GM08714 (cell line): ENCODE measurements around the gene DUSP9.

Experiments
- H3K4me3 ChIP-seq: fragments of 200-500 bp; sonication (Bioruptor generic); 2 replicates; pipeline ENCODE4 v1.5.1; 2014; ENCODE audit warnings: mild to moderate bottlenecking, low read length, inconsistent platforms
- ZNF274 ChIP-seq: IDR thresholded peaks from 2 replicates; pipeline ENCODE4 v1.6.1; 2012; ENCODE audit warnings: mild to moderate bottlenecking, low read depth, low read length

DUSP9 gene

DNA sequence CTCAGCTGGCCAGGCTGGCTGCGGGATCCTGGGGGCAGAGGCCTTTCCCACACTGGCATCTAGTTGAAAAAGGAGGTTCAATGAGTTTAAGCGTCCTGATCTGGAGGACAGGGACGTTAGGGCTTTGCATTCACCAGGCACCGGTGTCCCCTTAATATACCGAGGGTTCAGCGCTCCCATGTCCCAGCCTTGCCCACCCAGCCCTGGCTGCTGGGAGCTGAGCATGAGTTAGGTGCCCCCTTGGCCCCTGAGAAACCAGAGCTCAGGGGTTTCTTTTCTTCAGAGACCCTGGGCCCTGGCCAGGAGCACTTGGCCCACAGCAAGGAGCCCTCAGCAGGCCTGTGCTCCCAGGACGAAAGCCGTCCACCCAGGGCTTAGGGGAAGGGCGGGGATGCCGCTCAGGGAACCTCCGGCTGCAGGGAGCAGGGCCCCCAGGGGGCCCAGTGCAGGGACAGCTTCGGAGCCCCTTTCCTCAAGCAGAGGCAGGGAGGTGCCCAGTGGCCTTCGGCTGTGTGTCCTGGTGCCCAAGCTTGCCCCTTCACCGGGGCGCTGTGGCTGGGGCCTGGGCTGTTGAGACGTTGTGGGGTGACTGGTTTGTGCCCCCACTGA, 20.9 kb upstream of the DUSP9 start:
- TF ChIP-seq ZNF274, result no peak
- H3K4me3 ChIP-seq, result no peak overlapping the region

DNA sequence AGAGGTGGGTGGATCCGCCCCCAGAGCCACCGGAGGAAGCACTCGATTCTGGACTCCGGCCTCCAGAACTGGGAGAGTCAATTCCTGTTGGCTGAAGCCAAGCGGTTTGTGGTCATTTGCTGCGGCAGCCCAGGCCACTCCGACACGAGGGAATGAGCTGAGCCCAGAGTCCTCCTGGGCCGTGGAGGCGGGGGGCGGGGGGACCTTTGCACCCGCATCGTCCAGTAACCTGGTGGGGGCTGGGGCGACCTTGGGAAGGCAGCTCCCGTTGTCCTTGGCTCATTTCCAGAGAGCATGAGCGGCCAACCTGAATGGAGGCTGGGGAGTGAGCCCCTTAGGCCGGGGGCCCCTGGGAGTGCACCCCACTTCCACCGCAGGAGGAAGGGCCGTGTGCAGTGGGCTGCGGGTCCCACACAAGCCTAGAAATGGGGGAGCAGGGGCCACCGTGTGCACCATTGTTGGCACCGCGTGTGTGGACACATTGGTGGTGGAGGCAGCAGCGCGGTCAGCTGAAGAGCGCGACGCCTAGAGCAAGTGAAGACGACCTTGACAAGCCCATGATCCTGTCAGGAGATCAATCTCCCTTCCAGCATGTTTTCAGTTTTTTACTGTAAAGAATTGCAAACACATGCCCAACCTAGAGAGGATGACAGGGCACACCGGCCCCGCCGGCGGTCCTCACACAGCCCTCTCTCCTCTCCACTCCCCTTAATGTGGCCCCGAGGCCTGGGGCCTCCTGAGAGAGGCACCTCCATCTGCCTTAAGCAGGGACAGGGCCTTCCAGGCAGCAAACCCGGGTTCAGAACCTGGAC, 19.9 kb upstream of the DUSP9 start:
- TF ChIP-seq ZNF274, result no peak

DNA sequence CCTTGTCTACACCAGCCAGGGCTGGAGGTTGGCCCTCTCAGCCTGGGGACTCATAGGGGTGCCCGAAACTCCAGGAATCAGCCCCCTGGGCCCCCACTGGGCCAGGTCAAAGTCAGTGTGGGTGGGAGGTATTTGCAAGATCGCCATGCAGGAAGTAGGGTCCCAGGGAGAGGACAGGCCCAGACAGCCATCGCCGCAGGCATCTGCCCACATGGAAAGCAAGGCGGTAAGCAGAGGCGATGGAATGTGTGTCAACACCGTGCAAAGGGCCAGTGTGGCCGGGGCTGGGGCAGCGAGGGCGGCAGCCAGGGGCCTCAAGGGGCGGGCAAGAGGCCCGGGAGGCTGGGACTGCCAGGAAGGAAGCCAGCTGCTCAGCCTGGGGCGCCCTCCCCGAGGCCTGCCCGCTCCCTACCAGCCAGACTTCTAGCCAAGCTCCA, 19.3 kb upstream of the DUSP9 start:
- no peak overlapping the region for H3K4me3 ChIP-seq
- no peak for TF ChIP-seq ZNF274

More for the DNA sequence above, 19.9 kb upstream of the DUSP9 start:
- no peak overlapping the region for H3K4me3 ChIP-seq

DNA sequence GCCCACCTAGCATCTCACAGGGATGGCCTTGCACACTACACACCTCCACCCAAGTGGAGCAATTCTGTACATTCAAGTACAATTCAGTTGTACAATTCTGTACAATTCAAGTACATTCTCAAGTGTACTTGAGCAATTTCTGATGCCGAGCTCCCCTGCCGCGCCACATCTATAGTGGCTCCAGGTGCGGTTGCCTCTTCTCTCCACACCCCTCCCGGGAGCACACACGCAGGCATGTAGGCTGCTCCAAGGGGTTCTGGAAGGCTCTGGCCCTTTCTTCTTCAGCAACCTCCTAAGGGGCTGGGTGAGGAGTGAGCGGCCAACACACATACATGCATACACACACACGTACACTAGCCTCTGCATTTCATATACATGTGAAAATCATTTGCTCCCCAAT, 18.9 kb upstream of the DUSP9 start:
- no peak overlapping the region for H3K4me3 ChIP-seq
- no peak for TF ChIP-seq ZNF274

DNA sequence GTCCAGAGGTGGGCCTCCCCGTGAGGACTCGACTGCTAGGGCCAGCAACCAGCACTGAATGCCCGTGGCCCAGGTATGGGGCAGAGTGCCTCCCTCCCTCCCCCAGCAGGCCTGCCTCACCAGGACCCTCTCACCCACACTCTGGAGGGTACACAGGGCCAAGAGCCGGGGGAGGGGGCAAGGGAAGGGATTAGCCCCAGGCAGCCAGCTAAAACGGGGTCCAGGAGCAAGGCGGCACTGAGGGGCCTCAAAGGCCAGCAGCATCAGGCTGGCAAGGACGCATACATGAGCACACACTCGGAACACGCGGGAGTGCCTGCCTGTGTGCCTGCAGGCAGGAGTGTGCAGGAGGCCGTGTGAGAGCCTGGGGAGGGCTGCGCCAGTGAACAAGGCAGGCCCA, 18.3 kb upstream of the DUSP9 start:
- no peak overlapping the region for H3K4me3 ChIP-seq
- no peak for TF ChIP-seq ZNF274

DNA sequence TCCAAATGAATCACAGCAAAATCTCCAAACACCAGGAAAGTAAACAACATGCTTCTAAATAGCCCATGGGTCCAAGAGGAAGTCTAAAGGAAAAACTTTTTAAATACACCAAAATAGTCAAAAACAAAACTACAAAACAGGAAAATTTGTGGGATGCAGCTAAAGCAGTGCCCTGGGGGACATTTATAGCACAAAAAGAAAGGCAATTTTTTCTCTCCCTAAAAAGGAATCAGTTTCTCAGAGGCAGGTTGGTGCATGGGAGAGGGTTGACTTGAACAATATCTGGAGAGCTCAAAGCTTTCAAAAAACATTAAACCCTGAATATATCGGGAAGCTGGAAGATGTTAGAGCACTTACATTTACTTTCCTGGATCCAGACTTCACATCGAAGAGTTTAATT, 15.7 kb upstream of the DUSP9 start:
- no peak overlapping the region for H3K4me3 ChIP-seq
- no peak for TF ChIP-seq ZNF274

DNA sequence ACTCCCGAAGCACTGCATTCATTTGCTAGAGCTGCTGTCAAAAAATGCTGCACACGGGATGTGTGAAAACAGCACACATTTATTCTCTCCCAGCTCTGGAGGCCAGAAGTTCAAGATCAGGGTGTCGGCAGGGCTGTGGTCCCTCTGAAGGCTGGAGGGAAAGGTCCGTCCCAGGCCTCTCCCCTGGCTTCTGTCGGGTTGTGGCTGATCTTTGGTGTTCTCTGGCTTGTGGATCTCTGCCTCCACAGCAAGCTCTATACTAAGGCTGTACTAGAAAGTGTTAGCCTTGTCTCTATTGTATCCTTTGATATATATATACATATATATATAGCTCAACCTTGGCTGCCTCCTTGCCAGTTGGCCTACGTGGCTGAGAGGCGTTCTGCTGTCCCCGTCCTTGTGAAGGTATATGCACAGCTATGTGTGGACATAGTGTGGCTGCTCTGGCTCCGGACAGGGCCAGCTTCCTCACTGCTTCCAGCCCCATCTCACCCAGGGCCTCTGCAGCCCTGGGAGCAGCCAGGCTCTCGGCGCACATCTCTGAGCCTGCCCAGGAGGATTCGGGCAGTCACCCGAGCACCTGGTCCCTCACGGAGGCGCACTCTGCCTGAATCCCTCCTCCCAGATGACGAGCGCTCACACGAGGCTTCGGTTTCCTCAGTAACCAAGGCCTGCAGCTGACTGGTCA, 15.0 kb upstream of the DUSP9 start:
- no peak for TF ChIP-seq ZNF274
- H3K4me3 ChIP-seq, result no peak overlapping the region

DNA sequence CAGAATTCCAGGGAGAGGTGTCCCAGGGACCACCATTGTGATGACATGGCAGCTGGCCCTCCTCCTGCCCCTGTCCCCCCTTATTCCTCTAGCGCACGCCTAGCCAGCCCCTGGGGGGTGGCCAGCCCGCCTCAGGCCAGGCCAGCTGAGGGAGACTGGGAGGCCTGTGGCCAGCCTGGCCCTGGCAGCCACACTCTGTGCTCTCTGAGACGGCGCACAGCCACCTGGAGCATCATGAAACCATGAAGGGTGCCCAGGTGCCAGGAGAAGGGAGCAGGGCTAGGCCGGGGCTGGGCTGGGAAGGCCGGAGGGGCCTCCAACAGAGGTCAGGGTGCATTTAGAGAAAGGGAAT, 14.4 kb upstream of the DUSP9 start:
- no peak overlapping the region for H3K4me3 ChIP-seq

DNA sequence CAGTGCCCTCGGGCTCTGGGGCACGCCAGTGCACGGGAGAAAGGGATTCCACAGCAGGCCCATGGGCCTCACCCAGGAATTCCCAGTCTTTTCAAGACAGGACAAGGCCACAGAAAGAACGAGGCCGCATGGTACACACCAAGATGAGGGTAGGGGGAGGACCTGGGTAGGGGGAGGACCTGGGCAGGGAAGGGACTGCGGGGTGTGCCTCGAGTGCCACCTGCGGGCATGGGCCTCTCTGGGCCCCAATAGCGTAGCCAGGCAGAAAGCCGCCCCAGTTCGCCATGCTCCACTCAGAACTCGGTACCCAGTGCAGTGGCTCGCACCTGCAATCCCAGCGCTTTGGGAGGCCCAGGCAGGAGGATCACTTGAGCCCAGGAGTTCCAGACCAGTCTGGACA, 14.0 kb upstream of the DUSP9 start:
- TF ChIP-seq ZNF274, result no peak
- H3K4me3 ChIP-seq, result no peak overlapping the region

More for the DNA sequence above, 14.4 kb upstream of the DUSP9 start:
- no peak for TF ChIP-seq ZNF274

DNA sequence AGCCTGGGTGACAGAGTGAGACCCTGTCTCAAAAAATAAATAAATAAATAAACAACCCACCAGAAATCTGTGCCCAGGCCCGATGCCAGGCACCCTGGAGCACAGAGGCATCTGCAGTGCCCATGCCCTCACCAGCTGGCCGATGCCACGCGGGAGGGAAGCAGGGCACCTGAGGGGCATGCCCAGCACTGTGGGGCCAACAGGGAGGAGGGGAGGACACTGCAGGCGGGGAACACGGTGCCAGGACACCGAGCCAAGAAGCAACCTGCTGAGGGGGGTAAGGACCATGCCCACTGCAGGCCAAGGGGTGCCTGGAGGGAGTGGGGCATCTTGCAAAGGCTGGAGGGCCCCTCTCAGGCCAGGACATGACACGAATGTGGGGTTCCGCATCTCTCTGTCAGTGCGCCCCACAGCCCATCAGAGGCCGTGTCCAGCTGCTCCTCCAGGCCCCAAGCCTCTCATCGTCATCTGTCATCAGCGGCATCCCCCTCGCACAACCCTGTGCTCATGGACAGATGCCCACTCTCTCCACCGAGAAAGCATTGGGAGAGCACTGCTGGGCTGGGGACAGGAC, 13.3 kb upstream of the DUSP9 start:
- TF ChIP-seq ZNF274, result no peak
- H3K4me3 ChIP-seq, result no peak overlapping the region

DNA sequence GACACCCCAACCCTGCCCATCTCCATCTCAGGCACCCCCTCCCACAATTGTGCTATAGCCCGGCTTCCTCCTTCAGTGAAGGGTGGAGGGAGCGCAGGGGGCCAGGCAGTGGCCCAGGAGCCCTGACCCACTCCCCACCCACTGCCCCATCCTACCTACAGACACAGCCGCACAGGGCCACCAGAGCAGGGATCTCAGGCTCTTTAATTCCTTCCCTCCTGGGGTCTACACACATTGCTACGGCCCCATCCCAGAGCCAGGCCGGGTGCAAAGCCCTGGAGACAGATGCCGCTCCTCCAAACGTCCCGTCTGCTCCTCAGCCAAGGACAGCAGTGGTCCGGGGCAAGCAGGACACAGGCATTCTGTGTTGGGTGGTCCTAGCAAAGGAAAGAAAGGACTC, 12.8 kb upstream of the DUSP9 start:
- TF ChIP-seq ZNF274, result no peak
- H3K4me3 ChIP-seq, result no peak overlapping the region

DNA sequence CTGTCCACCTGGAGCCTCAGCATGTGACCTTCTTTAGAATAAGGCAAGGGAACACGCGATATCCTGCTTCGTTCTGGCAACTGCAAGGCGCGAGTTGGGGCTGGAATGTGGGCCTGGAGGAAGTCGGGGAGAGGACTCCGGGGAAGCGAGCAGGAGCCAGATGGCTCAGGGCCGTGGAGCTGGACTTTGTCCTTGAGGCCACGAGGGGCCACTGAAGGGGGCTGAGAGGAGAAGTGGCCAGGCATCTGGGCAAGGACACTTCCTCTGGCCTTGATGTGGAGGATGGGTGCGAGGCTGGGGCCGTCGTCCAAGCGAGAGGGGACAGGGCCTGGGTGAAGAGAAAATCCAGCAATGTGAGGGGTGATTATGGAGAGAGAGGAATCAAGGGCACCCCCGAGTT, 12.2 kb upstream of the DUSP9 start:
- TF ChIP-seq ZNF274, result no peak
- H3K4me3 ChIP-seq, result no peak overlapping the region

DNA sequence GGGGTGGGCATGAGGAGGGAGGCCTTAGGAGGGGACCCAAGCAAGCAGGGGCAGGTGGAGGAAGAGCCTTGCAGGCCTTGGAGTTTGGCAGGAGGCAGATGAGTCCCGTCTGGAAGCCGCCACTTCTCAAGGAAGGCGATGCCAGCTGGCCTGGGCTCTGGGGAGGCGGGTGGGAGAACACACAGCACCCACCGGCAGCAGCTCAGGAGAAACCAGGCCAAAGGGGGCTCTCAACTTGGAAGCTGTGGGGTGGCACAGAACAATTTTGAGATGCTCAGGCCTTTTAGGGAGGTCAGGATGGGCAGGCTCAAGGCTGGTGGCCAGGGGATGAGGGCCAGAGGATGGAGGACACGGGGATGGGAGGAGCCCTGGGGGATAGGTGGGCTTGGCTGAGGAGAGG, 11.6 kb upstream of the DUSP9 start:
- TF ChIP-seq ZNF274, result no peak
- H3K4me3 ChIP-seq, result no peak overlapping the region

DNA sequence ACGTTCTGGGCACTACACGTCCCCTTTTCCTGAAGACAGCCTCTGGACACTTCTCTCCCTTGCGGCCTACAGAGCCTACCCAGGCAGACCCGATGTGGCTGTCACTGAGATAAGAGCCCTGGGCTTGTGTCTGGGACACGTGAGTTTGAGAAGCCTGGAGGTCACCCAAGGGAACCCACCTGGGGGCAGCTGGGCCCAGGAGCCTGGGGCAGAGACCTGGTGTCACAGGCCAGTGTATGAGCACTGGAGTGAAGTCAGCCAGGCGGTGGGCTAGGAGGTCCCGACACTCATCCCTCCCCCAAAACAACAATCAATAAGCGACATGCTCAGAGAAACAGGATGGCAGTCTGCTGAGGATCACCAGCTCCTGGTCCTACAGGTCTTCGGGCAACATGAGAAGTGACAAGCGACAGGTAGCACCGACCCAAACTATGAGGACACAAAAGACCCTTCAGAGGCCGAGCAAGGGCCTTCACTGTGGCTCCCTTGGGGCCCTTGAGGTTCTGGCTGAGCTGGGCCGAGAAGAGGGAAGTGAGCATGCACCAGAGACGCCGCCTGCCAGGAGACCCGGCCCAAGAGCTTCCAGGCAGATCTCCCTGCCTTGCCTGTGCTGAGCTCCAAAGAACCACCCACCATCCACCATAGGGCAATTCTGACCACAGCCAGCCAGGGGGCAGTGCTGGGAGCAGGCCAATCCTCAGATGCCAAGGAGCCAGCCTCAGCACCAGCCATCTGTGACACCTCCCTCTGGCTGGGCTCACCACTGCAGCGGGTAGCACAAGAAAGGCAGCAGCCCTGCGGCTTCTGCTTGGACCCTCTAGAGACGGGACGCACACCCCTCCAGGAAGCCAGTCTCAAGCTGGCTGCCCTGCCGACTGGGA, 11.0 kb upstream of the DUSP9 start:
- no peak for TF ChIP-seq ZNF274

More for the DNA sequence above, 11.0 kb upstream of the DUSP9 start:
- no peak overlapping the region for H3K4me3 ChIP-seq
